Karpas-422 (cell line): ENCODE results near the gene PSME4. TPM values are rescaled to one million over a fixed set of nuclear protein-coding genes. Genes with fewer than 3 reads are reported as not detected.

ENCODE experiments used
- DNase-seq: peaks from one replicate; pipeline ENCODE4 v3.0.0-alpha.2; 2015
- H2AFZ ChIP-seq: fragments of 200-600 bp; sonication (generic); 2 replicates; pipeline ENCODE4 v1.6.1; 2014; ENCODE audit warnings: antibody characterized with exemption, low read length, mixed read lengths
- H3K27ac ChIP-seq: fragments of 200-600 bp; sonication (generic); 2 replicates; pipeline ENCODE4 v1.5.1; 2014; ENCODE audit warnings: mild to moderate bottlenecking, low read length, moderate library complexity
- H3K27me3 ChIP-seq: fragments of 200-600 bp; sonication (generic); 2 replicates; pipeline ENCODE4 v1.6.1; 2014; ENCODE audit warnings: low read length, mixed read lengths
- H3K36me3 ChIP-seq: fragments of 200-600 bp; sonication (generic); 2 replicates; pipeline ENCODE4 v1.6.1; 2014; ENCODE audit warnings: low read length, mixed read lengths; ENCODE audit not compliant: insufficient read depth
- H3K4me1 ChIP-seq: fragments of 200-600 bp; sonication (generic); 2 replicates; pipeline ENCODE4 v1.6.1; 2014; ENCODE audit warnings: mild to moderate bottlenecking, low read length, mixed read lengths
- H3K4me2 ChIP-seq: fragments of 200-600 bp; sonication (generic); 2 replicates; pipeline ENCODE4 v1.6.1; 2014; ENCODE audit warnings: low read length, low read depth, mild to moderate bottlenecking; ENCODE audit not compliant: poor library complexity, severe bottlenecking
- H3K4me3 ChIP-seq: fragments of 200-600 bp; sonication (generic); 2 replicates; pipeline ENCODE4 v1.5.1; 2014; ENCODE audit warnings: mild to moderate bottlenecking, antibody characterized with exemption, low read length, mixed read lengths
- H3K79me2 ChIP-seq: fragments of 200-600 bp; sonication (generic); 2 replicates; pipeline ENCODE4 v1.6.1; 2014; ENCODE audit warnings: mild to moderate bottlenecking, low read length, mixed read lengths
- H3K9ac ChIP-seq: fragments of 200-600 bp; sonication (generic); 2 replicates; pipeline ENCODE4 v1.6.0; 2014; ENCODE audit warnings: low read length
- H3K9me2 ChIP-seq: fragments of 200-600 bp; sonication (generic), shearing (Covaris generic); replicated peaks from 2 replicates; pipeline ENCODE4 v1.6.0; 2014; ENCODE audit warnings: mild to moderate bottlenecking, low read length, moderate library complexity; ENCODE audit not compliant: insufficient read depth
- H3K9me3 ChIP-seq: fragments of 300-700, 200-600 bp; sonication (generic); 2 replicates; pipeline ENCODE4 v1.6.1; 2014; ENCODE audit warnings: low read length, mixed read lengths
- H4K20me1 ChIP-seq: fragments of 200-600 bp; sonication (generic); 2 replicates; pipeline ENCODE4 v1.6.1; 2014; ENCODE audit warnings: mild to moderate bottlenecking, antibody characterized with exemption, low read length, low read depth; ENCODE audit not compliant: insufficient read depth
- total RNA-seq: library from RNA; depleted of rRNA; stranded (reverse); fragments of >200 nt; shearing (Covaris generic); gene quantifications from 2 replicates; pipeline ENCODE4 v1.2.3, GENCODE V29; 2014; ENCODE audit warnings: low replicate concordance

PSME4 gene
- total RNA-seq, 1 experiment from 2014 or later: 67.5 TPM

- Histone ChIP-seq H3K4me2 (no peak overlapping the region), H3K36me3 (peaks cover 63% of the 10 kb centered on the region; the same call in 1 of the 2 replicates), H3K4me1 (no peaks in the 10 kb centered on the region)
Measured at GRCh38 chr2:53865962-53866361, 104.8 kb downstream of the PSME4 start.

DNA sequence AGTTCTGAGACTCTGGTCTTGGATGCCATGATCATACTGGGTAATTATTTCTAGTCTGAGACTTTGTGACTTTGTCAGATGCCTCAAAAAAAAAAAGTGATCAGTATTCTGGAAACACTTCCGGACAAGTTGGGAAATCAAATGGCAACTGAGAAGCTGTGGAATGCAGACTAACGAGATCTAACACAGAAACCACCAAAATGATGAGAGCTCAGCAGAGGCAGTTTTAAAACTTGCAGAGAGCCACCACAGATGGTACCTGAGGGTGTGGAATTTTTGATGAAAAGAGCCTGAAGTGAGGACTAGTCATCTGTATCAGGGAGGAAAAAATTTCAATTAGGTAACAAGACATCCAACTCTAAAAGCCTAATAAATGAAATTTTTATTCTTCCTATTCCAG lies 105.5 kb downstream of the PSME4 start:
- Histone ChIP-seq H3K79me2 (peaks cover 43% of the 10 kb centered on the region), H3K9me3 (no peaks in the 10 kb centered on the region), H3K27me3 (no peaks in the 10 kb centered on the region), H4K20me1 (no peaks in the 10 kb centered on the region), H3K9ac (no peak overlapping the region), H3K4me1 (no peaks in the 10 kb centered on the region), H2AFZ (no peak overlapping the region), H3K9me2 (no peaks in the 10 kb centered on the region), H3K4me3 (no peak overlapping the region), H3K4me2 (no peak overlapping the region), H3K27ac (no peak overlapping the region), H3K36me3 (peaks cover 70% of the 10 kb centered on the region; the same call in 1 of the 2 replicates)
- DNase-seq: no peak

More at GRCh38 chr2:53865962-53866361, 104.8 kb downstream of the PSME4 start:
- no peak overlapping the region for H2AFZ ChIP-seq
- H3K27ac ChIP-seq: no peak overlapping the region
- DNase-seq: no peak
- H3K27me3 ChIP-seq: no peaks in the 10 kb centered on the region
- no peaks in the 10 kb centered on the region for H4K20me1 ChIP-seq
- H3K79me2 ChIP-seq: peaks cover 37% of the 10 kb centered on the region
- H3K9me3 ChIP-seq: no peaks in the 10 kb centered on the region
- H3K9ac ChIP-seq: no peak overlapping the region
- H3K9me2 ChIP-seq: no peaks in the 10 kb centered on the region
- no peak overlapping the region for H3K4me3 ChIP-seq

DNA sequence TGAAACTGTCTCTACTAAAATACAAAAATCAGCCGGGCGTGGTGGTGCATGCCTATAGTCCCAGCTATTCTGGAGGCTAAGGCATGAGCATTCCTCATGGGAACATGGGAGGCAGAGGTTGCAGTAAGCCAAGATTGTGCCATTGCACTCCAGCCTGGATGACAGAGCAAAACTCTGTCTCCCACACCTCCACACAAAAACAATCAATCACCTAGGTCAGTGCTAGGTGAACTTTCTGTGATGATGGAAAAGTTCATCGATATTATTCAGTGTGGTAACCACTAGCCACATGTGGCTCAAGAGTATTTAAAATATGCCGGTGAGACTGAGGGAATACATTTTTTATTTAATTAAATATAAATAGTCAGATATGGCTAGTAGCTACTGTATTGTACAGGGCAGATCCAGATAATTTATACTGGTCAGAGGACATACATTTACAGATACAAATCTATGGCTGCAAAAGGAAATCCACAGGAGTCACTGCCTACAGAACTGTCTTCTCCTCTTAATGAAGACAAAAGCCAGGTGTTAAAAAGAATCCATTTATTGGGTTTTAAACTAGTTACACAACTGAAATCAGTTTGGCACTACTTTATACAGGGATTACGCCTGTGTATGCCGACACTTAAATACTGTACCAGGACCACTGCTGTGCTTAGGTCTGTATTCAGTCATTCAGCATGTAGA lies 107.1 kb downstream of the PSME4 start:
- Histone ChIP-seq H3K9ac (no peak overlapping the region), H3K27ac (no peak overlapping the region), H3K4me3 (no peak overlapping the region), H4K20me1 (no peaks in the 10 kb centered on the region), H3K36me3 (peaks cover 56% of the 10 kb centered on the region; the same call in 1 of the 2 replicates), H2AFZ (no peak overlapping the region), H3K9me3 (no peaks in the 10 kb centered on the region), H3K27me3 (no peaks in the 10 kb centered on the region), H3K9me2 (no peaks in the 10 kb centered on the region), H3K4me1 (no peaks in the 10 kb centered on the region), H3K79me2 (peaks cover 41% of the 10 kb centered on the region), H3K4me2 (no peak overlapping the region)
- no peak for DNase-seq

GRCh38 chr2:53861824-53862223 lies 109.0 kb downstream of the PSME4 start:
- Histone ChIP-seq H3K36me3 (peaks cover 48% of the 10 kb centered on the region; the same call in 1 of the 2 replicates), H3K27ac (no peak overlapping the region), H4K20me1 (no peaks in the 10 kb centered on the region), H3K4me1 (no peaks in the 10 kb centered on the region), H3K9me2 (no peaks in the 10 kb centered on the region), H3K4me3 (no peak overlapping the region), H3K4me2 (no peak overlapping the region), H3K79me2 (peaks cover 50% of the 10 kb centered on the region), H3K27me3 (no peaks in the 10 kb centered on the region), H3K9ac (no peak overlapping the region), H2AFZ (no peak overlapping the region), H3K9me3 (no peaks in the 10 kb centered on the region)
- DNase-seq: no peak

DNA sequence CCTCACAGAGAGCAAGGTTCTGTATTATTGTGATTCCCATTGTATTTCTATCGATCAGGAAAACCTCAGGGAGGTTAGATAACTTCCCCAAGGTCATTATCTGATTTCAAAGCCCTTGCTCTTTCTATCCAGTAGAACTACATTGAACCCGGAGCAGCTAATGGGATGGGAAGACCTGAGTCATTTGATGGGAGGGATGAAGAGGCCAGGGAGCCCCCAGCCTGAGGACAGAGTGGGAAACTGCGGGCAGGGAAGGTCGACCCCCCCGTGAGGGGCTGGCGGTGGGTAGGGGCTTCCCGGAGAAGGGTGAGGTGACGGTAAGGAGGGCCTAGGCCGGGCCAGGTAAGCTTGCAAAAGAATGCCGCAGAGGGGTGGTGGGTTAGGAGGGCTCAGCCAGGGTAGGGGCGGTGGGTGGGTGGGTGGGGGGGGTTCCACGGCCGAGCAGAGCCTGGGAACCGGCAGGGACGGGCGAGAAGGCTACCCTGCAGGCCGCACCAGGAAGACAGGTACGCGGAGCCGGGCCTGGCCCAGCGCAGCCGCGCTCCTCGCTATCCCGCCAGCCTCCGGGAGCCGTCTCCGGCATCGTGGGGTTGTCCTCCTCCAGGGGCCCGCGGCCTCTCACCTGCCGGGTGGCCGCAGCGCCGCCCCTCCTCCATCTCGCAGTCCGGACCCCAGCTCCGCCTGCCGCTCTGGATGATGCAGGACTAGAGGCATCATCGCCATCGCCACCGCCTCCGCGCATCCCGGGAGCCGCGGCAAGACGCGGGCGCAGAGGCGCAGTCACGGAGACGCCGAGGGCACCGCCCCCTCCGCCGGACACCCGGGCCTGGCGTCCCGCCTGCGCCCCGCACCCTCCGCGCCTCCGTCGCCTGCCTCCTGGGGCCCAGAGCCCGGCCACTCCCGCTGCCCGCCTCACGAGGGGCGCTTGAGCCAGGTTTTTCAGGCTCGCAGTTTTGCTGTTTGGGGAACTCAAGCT lies 111.3 kb downstream of the PSME4 start, which contains the start of gene GPR75:
GPR75 (minus strand) TSS at position 762 of the 976 bp plus-strand sequence. CDS start 5,211 bp downstream, outside the sequence.
- Histone ChIP-seq H3K27ac (no peak within 1 kb of the TSS), H3K36me3 (peaks cover 32% of the 10 kb centered on the region; the same call in 1 of the 2 replicates), H3K27me3 (no peaks in the 10 kb centered on the region), H3K9me3 (no peaks in the 10 kb centered on the region), H3K4me1 (no peaks in the 10 kb centered on the region), H4K20me1 (no peaks in the 10 kb centered on the region), H2AFZ (no peak within 1 kb of the TSS), H3K4me3 (no peak within 1 kb of the TSS), H3K4me2 (no peak within 1 kb of the TSS), H3K79me2 (peaks cover 41% of the 10 kb centered on the region), H3K9ac (no peak within 1 kb of the TSS), H3K9me2 (no peaks in the 10 kb centered on the region)
- no peak for DNase-seq

DNA sequence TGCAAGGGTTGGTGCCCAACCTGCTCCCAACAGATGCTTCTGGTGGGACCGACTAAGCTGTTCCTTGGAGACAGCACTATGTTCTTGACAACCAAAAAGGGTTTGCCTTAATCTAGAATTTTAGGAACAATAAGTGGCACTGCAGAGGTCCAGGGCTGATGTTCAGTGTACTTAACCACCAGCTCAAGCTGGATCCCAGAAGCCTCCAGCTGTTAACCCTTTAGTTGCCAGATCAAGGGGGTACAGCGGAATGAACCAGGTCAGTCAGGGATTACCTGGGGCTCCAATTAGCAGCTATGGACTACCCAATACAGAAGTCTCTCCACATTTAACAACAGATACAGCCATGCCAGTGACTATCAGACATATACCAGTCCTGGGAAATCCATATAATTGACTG lies 114.5 kb downstream of the PSME4 start:
- Histone ChIP-seq H3K9ac (no peak overlapping the region), H3K27me3 (no peaks in the 10 kb centered on the region), H3K9me2 (no peaks in the 10 kb centered on the region), H3K4me2 (no peak overlapping the region), H3K27ac (no peak overlapping the region), H3K9me3 (no peaks in the 10 kb centered on the region), H4K20me1 (no peaks in the 10 kb centered on the region), H3K36me3 (peaks cover 32% of the 10 kb centered on the region), H2AFZ (no peak overlapping the region), H3K4me3 (no peak overlapping the region), H3K79me2 (peaks cover 48% of the 10 kb centered on the region), H3K4me1 (no peaks in the 10 kb centered on the region)
- no peak for DNase-seq

DNA sequence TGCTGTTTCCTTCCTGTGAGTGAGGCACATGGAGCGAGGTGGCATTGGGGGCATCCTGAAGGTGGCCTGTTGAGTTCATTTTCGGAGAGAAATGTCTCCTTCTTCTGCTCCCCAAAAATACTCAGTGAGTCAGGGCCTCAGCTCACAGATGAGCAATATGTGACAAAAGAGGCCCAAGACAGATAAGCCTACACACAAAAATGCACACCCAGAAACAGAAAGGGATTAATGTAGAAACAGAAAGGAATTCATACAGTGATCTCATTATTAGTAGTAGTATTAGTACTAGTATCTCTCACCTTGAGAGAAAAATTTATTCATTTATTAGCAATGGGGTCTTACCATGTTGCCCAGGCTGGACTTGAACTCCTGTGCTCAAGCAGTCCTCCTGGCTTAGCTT lies 116.1 kb downstream of the PSME4 start:
- H3K27ac ChIP-seq: no peak overlapping the region
- DNase-seq: no peak
- no peak overlapping the region for H3K4me2 ChIP-seq
- H3K36me3 ChIP-seq: peaks cover 24% of the 10 kb centered on the region
- H3K27me3 ChIP-seq: no peaks in the 10 kb centered on the region
- H3K79me2 ChIP-seq: peaks cover 44% of the 10 kb centered on the region
- no peak overlapping the region for H3K9ac ChIP-seq
- H2AFZ ChIP-seq: no peak overlapping the region
- no peaks in the 10 kb centered on the region for H4K20me1 ChIP-seq
- no peaks in the 10 kb centered on the region for H3K9me3 ChIP-seq
- no peak overlapping the region for H3K4me3 ChIP-seq
- no peaks in the 10 kb centered on the region for H3K9me2 ChIP-seq
- no peaks in the 10 kb centered on the region for H3K4me1 ChIP-seq

DNA sequence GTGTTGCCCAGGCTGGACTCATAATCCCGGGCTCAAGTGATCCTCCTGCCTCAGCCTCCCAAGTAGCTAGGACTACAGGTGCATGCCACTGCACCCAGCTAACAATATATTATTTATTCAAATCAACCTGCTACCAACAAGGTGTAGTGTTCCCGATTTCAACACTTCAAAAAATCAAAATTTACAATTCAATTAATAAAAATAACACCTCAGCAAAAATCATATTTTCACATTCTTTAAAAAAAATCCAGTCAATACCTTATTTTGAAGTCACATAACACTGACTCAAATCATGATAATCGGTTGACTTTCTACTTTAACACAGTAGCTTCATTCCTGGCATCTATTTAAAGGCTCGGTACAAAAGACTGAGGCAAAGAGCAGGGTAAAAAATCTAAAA lies 118.3 kb downstream of the PSME4 start:
- Histone ChIP-seq H3K27ac (no peak overlapping the region), H3K4me3 (no peak overlapping the region), H3K4me2 (no peak overlapping the region), H3K9me3 (no peaks in the 10 kb centered on the region), H3K4me1 (no peaks in the 10 kb centered on the region), H3K27me3 (no peaks in the 10 kb centered on the region), H3K36me3 (peaks cover 29% of the 10 kb centered on the region), H3K9me2 (no peaks in the 10 kb centered on the region), H3K79me2 (peaks cover 31% of the 10 kb centered on the region), H2AFZ (no peak overlapping the region), H3K9ac (no peak overlapping the region), H4K20me1 (no peaks in the 10 kb centered on the region)
- DNase-seq: no peak
